Upper lobe of left lung (tissue), 6 donors: Measurements from ENCODE around the gene AMOTL1. TPM values are rescaled to one million over a fixed set of nuclear protein-coding genes. Genes with fewer than 3 reads are reported as not detected.

Source experiments
- ATAC-seq, 2 donors: fragments of 200-7000 bp; cut with Tn5 transposase; one replicate each; pipeline ENCODE4 v1.9.1; 2022; ENCODE audit warnings: mild to moderate bottlenecking in 2 of 2, moderate library complexity in 2 of 2; ENCODE audit not compliant: low FRiP score in 2 of 2
- DNase-seq, 2 donors: peaks; one replicate each; pipeline ENCODE4 v3.0.0-alpha.2; 2019 to 2020
- H3K27ac ChIP-seq, 4 donors: fragments of 200-600 bp; sonication (generic); one replicate each; pipeline ENCODE4 v1.5.1; 2016 to 2019
- H3K27me3 ChIP-seq, 4 donors: fragments of 200-600 bp; sonication (generic); one replicate each; pipeline ENCODE4 v1.5.1; 2017 to 2019
- H3K36me3 ChIP-seq, 4 donors: fragments of 200-600 bp; sonication (generic); one replicate each; pipeline ENCODE4 v1.5.1; 2016 to 2019
- H3K4me1 ChIP-seq, 4 donors: fragments of 200-600 bp; sonication (generic); one replicate each; pipeline ENCODE4 v1.5.1; 2018 to 2019
- H3K4me3 ChIP-seq, 4 donors: fragments of 200-600 bp; sonication (generic); one replicate each; pipeline ENCODE4 v1.5.1; 2017 to 2019; ENCODE audit warnings: mild to moderate bottlenecking in 2 of 4, moderate library complexity in 1 of 4
- H3K9me3 ChIP-seq, 4 donors: fragments of 200-600 bp; sonication (generic); one replicate each; pipeline ENCODE4 v1.5.1; 2018 to 2019
- EP300 ChIP-seq, 4 donors: sonication (generic); formaldehyde crosslinking; IDR thresholded peaks; one replicate each; pipeline ENCODE4 v1.5.1; 2017; ENCODE audit warnings: antibody characterized with exemption in 4 of 4, control low read depth in 2 of 4
- POLR2A ChIP-seq, 4 donors: fragments of 450-650 bp; IDR thresholded peaks; one replicate each; pipeline ENCODE4 v1.5.1; 2016 to 2017; ENCODE audit warnings: antibody characterized with exemption in 4 of 4, mild to moderate bottlenecking in 2 of 4
- POLR2AphosphoS5 ChIP-seq, 2 donors: sonication (generic); formaldehyde crosslinking; IDR thresholded peaks; one replicate each; pipeline ENCODE4 v1.5.1; 2017; ENCODE audit warnings: antibody characterized with exemption in 2 of 2
- WGBS, 2 donors: methylation state at CpG; one replicate each; pipeline ENCODE4 v1.1.5; 2017 to 2018; 5-methylcytosine and 5-hydroxymethylcytosine counted together
- total RNA-seq, 6 donors: library from RNA; depleted of rRNA in 4 of 6; stranded (reverse); fragments of >200 nt in 4 of 6; gene quantifications; one replicate each; pipeline versions ENCODE4 v1.1.0 to v1.2.1, GENCODE V29; 2016 to 2021
- TF ChIP-seq, protein P1 (sequence below), 6 experiments: fragments of 450-650 bp in 4 of 6; fragments of 200-600 bp in 2 of 6; sonication (generic) in 2 of 6; IDR thresholded peaks; one replicate each; pipeline ENCODE4 v1.5.1; 2016 to 2019; ENCODE audit warnings: antibody characterized with exemption in 6 of 6
- donor health status: DM: no; HTN: no; CAD: no; lungs with moderate emphysema.
- donor health status: DM: no; HTN: yes; CAD: no; lungs with severe emphysema.

Gene AMOTL1, protein sequence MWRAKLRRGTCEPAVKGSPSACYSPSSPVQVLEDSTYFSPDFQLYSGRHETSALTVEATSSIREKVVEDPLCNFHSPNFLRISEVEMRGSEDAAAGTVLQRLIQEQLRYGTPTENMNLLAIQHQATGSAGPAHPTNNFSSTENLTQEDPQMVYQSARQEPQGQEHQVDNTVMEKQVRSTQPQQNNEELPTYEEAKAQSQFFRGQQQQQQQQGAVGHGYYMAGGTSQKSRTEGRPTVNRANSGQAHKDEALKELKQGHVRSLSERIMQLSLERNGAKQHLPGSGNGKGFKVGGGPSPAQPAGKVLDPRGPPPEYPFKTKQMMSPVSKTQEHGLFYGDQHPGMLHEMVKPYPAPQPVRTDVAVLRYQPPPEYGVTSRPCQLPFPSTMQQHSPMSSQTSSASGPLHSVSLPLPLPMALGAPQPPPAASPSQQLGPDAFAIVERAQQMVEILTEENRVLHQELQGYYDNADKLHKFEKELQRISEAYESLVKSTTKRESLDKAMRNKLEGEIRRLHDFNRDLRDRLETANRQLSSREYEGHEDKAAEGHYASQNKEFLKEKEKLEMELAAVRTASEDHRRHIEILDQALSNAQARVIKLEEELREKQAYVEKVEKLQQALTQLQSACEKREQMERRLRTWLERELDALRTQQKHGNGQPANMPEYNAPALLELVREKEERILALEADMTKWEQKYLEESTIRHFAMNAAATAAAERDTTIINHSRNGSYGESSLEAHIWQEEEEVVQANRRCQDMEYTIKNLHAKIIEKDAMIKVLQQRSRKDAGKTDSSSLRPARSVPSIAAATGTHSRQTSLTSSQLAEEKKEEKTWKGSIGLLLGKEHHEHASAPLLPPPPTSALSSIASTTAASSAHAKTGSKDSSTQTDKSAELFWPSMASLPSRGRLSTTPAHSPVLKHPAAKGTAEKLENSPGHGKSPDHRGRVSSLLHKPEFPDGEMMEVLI
- total RNA-seq = 10 to 100 TPM; 30.4 to 54.7 (median 46.1) TPM

DNA sequence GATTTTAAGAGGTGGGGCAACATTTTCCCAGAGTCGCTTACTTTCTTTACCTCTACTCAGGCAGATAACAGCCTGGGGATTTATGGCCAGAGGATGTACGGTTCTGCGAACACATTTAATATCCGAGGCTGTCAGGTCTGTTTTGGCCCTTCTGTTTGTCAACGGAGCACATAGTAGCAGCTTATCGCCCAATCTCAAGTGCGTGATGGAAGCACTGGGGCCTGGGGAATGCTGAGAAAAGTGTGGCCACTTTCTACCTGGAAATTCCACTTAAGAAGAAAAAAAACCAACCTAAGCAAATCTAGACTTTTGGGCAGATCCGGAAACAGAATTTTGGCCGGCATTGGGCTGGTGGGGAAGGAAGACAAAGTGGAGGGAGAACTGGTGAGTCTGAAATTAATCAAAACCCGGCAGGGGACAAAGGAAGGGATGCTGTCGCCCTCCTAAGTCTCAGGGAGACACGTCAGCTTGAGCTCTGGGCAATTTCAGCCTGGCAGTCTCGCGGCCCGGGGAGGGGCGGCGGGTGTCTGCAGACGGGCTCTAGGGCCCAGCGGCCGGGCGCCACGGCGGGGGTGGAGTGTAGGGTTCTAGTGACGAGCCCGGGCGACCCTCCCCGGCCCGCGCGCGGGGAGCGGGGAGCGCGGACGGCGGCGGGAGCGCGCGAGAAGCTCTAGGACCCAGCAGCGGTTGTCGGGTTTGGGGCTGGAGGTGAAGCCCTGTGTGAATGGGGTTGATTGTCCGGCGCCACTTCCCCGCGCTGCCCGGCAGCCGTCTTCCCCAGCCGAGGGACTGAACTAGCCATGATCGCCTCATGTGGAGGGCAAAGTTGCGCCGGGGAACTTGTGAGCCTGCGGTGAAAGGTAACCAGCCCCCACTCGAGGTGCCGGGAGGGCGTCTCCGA, at the start of gene AMOTL1:
TSS of gene AMOTL1 (plus strand) at position 656 of the 901 bp plus-strand sequence. CDS start at position 812, 156 bp downstream.
- 1 to 9% methylated on average over 23 to 57 of the region's 57 CpGs for WGBS, 2 donors
- peaks cover 0 to 5% (median 0%) of the 10 kb centered on the region in 4 donors for H3K27me3 ChIP-seq
- DNase-seq = peak; percentile 95 to 98
- TF ChIP-seq EP300 (IDR thresholded peaks at IDR 0.05) (peak in 1 of 4 donors; percentile 35), POLR2A (IDR thresholded peaks at IDR 0.05) (peak in 3 of 4 donors; percentile 32 to 82 (median 77)), POLR2AphosphoS5 (IDR thresholded peaks at IDR 0.05) (peak; percentile 41 to 85)
- TF ChIP-seq, protein P1, sequence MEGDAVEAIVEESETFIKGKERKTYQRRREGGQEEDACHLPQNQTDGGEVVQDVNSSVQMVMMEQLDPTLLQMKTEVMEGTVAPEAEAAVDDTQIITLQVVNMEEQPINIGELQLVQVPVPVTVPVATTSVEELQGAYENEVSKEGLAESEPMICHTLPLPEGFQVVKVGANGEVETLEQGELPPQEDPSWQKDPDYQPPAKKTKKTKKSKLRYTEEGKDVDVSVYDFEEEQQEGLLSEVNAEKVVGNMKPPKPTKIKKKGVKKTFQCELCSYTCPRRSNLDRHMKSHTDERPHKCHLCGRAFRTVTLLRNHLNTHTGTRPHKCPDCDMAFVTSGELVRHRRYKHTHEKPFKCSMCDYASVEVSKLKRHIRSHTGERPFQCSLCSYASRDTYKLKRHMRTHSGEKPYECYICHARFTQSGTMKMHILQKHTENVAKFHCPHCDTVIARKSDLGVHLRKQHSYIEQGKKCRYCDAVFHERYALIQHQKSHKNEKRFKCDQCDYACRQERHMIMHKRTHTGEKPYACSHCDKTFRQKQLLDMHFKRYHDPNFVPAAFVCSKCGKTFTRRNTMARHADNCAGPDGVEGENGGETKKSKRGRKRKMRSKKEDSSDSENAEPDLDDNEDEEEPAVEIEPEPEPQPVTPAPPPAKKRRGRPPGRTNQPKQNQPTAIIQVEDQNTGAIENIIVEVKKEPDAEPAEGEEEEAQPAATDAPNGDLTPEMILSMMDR (IDR thresholded peaks at IDR 0.05) = no peak
- H3K27ac ChIP-seq = peak within 1 kb of the TSS; percentile 92 to 99 (median 96)
- no peaks in the 10 kb centered on the region for H3K9me3 ChIP-seq
- ATAC-seq = peak; percentile 96
- peaks cover 15 to 51% (median 27%) of the 10 kb centered on the region in 4 donors for H3K4me1 ChIP-seq
- H3K36me3 ChIP-seq = no peaks in the 10 kb centered on the region
- peak within 1 kb of the TSS; percentile 63 to 84 (median 76) for H3K4me3 ChIP-seq

DNA sequence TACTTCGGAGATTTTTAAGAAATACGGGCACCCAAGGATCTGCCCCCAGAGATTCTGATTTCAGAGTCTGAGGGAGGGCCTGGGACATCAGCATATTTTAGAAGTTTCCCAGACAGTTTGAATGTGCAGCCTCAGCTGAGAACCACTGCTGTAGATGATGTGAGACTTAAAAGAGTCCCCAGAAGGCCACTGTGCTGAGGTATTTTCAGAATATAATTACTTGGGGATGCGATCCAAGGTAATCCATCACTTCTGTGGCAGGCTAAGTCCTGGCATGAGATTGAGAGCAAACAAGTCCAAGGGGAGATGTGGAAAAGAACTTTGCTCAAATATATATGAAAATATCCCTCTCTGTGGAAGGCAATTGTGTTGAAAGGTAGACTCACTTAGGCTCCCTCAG, 48.3 kb upstream of the AMOTL1 start:
- Histone ChIP-seq H3K27ac (no peak overlapping the region), H3K36me3 (no peaks in the 10 kb centered on the region), H3K4me3 (no peak overlapping the region), H3K27me3 (no peaks in the 10 kb centered on the region), H3K9me3 (no peaks in the 10 kb centered on the region), H3K4me1 (no peaks in the 10 kb centered on the region)
- DNase-seq (no peak), ATAC-seq (no peak)
- WGBS, 2 donors = 86 to 93% methylated on average over 3 of the region's 3 CpGs
- TF ChIP-seq, protein P1 (IDR thresholded peaks at IDR 0.05) = no peak
- TF ChIP-seq POLR2AphosphoS5 (IDR thresholded peaks at IDR 0.05) (no peak), POLR2A (IDR thresholded peaks at IDR 0.05) (no peak), EP300 (IDR thresholded peaks at IDR 0.05) (no peak)

DNA sequence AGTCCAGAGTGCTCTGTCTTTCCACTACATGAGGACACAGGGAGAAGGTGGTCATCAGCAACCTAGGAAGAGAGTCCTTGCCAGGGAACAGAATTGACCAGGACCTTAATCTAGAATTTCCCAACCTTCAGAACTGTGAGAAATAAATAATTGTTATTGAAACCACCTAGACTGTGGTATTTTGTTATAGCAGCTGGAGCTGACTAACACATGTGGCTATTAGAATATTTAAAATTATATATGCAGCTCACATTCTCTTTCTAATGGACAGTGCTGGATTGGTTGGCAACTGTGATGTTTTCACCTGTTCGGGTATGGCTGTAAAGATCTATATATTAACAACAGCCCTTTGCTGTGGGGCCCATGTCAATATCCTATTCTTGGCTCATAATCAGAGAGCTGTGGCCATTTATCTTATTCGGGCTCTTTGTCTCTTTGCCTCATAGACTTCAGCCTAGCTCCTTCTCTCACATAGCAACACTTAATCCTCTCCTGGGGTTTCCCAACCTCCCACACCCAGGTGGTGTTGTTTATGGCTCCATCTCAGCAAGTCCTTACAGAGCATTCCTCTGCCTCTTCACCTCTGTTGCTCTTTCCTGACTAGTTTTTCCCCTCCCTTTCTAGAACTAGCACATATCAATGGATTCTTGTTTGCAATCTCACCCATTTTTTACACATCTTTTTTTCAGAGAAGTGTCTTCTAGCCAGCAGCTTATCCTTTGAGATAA, 46.4 kb upstream of the AMOTL1 start:
- 83 to 86% methylated on average over 2 of the region's 2 CpGs for WGBS, 2 donors

More for the DNA sequence above, 46.4 kb upstream of the AMOTL1 start:
- Histone ChIP-seq H3K36me3 (no peaks in the 10 kb centered on the region), H3K27ac (no peak overlapping the region), H3K27me3 (no peaks in the 10 kb centered on the region), H3K4me3 (no peak overlapping the region), H3K9me3 (no peaks in the 10 kb centered on the region), H3K4me1 (no peaks in the 10 kb centered on the region)
- DNase-seq (no peak), ATAC-seq (no peak)
- no peak for TF ChIP-seq POLR2A (IDR thresholded peaks at IDR 0.05)
- TF ChIP-seq, protein P1 (IDR thresholded peaks at IDR 0.05) = no peak
- no peak for TF ChIP-seq POLR2AphosphoS5 (IDR thresholded peaks at IDR 0.05)
- TF ChIP-seq EP300 (IDR thresholded peaks at IDR 0.05) = no peak
